ENCODE results near the gene NTRK3.

GRCh38 chr15:87944050-87944449 is 312.5 kb downstream of the NTRK3 start:
- TF ChIP-seq, protein P1, sequence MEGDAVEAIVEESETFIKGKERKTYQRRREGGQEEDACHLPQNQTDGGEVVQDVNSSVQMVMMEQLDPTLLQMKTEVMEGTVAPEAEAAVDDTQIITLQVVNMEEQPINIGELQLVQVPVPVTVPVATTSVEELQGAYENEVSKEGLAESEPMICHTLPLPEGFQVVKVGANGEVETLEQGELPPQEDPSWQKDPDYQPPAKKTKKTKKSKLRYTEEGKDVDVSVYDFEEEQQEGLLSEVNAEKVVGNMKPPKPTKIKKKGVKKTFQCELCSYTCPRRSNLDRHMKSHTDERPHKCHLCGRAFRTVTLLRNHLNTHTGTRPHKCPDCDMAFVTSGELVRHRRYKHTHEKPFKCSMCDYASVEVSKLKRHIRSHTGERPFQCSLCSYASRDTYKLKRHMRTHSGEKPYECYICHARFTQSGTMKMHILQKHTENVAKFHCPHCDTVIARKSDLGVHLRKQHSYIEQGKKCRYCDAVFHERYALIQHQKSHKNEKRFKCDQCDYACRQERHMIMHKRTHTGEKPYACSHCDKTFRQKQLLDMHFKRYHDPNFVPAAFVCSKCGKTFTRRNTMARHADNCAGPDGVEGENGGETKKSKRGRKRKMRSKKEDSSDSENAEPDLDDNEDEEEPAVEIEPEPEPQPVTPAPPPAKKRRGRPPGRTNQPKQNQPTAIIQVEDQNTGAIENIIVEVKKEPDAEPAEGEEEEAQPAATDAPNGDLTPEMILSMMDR (optimal IDR thresholded peaks at IDR 0.05 in 1 of 3, IDR thresholded peaks at IDR 0.05 in 1 of 3, conservative IDR thresholded peaks at IDR 0.05 in 1 of 3; ENCODE audit: extremely low read depth in 1 of 3, insufficient read depth in 2 of 3, low read length in 3 of 3), result no peak
- no peak for TF ChIP-seq EZH2 (IDR thresholded peaks at IDR 0.05; ENCODE audit: low read length)
